ENCODE results near the gene CNNM1.

The CNNM1 gene

GRCh38 chr10:99337901-99338300 is 8.7 kb downstream of the CNNM1 start:
- DNase-seq, result no peak

- no peak for DNase-seq
These were observed 9.9 kb downstream of the CNNM1 start for GRCh38 chr10:99339077-99339476.

- no peak for DNase-seq
These were observed 10.4 kb downstream of the CNNM1 start for GRCh38 chr10:99339563-99340047.

- no peak for DNase-seq
These were observed 11.5 kb downstream of the CNNM1 start for GRCh38 chr10:99340650-99341049.

GRCh38 chr10:99341248-99341647 is 12.1 kb downstream of the CNNM1 start:
- DNase-seq, result no peak

- DNase-seq, result no peak
These were observed 12.8 kb downstream of the CNNM1 start for GRCh38 chr10:99341860-99342490.

GRCh38 chr10:99343262-99343661 is 14.1 kb downstream of the CNNM1 start:
- no peak for DNase-seq

GRCh38 chr10:99344715-99345114 is 15.6 kb downstream of the CNNM1 start:
- no peak for DNase-seq

GRCh38 chr10:99345350-99345749 is 16.2 kb downstream of the CNNM1 start:
- no peak for DNase-seq

GRCh38 chr10:99346247-99346646 is 17.1 kb downstream of the CNNM1 start:
- DNase-seq, result no peak

GRCh38 chr10:99347672-99348071 is 18.5 kb downstream of the CNNM1 start:
- no peak for DNase-seq

GRCh38 chr10:99353182-99353581 is 24.0 kb downstream of the CNNM1 start:
- DNase-seq, result no peak

- DNase-seq, result no peak
These were observed 28.5 kb downstream of the CNNM1 start for GRCh38 chr10:99357691-99358090.

GRCh38 chr10:99358101-99358500 is 28.9 kb downstream of the CNNM1 start:
- DNase-seq, result no peak

- DNase-seq, result no peak
These were observed 31.8 kb downstream of the CNNM1 start for GRCh38 chr10:99360934-99361333.

- DNase-seq, result no peak
These were observed 35.0 kb downstream of the CNNM1 start for GRCh38 chr10:99364125-99364524.

GRCh38 chr10:99365311-99365710 is 36.2 kb downstream of the CNNM1 start:
- no peak for DNase-seq

GRCh38 chr10:99365736-99366135 is 36.6 kb downstream of the CNNM1 start:
- no peak for DNase-seq

- no peak for DNase-seq
These were observed 37.5 kb downstream of the CNNM1 start for GRCh38 chr10:99366666-99367065.

- DNase-seq, result no peak
These were observed 39.5 kb downstream of the CNNM1 start for GRCh38 chr10:99368646-99369045.

GRCh38 chr10:99369126-99369525 is 40.0 kb downstream of the CNNM1 start:
- no peak for DNase-seq

- DNase-seq, result no peak
These were observed 40.4 kb downstream of the CNNM1 start for GRCh38 chr10:99369551-99369950.

GRCh38 chr10:99370993-99371392 is 41.8 kb downstream of the CNNM1 start:
- no peak for DNase-seq

- no peak for DNase-seq
These were observed 43.6 kb downstream of the CNNM1 start for GRCh38 chr10:99372546-99373271.

- no peak for DNase-seq
These were observed 45.4 kb downstream of the CNNM1 start for GRCh38 chr10:99374526-99374925.
